ENCODE results near the gene DCDC1. TPM values are rescaled to one million over a fixed set of nuclear protein-coding genes. Genes with fewer than 3 reads are reported as not detected.

DCDC1 gene
- total RNA-seq, 2 donors from 2014 or later = 0.42 TPM; not detected in 1

DNA sequence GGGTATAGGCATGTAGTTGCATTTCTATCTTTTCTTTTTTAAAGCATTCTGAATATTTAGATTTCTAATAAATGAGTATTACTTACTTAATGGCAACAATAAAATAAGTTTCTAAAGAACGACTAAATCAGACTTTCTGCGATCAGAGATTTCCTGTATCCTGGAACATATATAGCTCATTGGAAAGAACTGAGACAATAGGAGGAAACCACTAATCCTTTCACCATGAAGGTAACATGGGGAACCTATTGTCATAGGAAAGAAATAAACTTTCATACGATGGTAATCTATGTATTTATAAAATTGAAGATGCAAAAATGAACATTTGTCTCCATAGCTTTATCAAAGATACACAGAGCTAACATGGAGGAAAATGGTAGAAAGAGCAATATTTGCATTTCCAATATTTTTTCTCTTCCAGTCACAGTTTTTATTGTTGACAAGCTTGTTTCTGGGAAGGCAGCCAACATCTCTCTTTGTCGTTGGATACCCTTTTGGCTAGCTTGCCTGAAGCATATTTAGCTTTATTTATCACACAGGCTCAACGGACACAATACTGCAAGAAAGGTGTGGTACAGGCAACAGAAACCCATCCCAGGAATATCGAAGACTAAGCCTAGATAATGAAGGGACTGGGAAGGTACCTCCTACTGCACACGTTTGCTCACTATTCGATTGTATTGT is 490.1 kb downstream of the DCDC1 start:
- H3K9me3 Mint-ChIP-seq = no peaks in the 10 kb centered on the region

DNA sequence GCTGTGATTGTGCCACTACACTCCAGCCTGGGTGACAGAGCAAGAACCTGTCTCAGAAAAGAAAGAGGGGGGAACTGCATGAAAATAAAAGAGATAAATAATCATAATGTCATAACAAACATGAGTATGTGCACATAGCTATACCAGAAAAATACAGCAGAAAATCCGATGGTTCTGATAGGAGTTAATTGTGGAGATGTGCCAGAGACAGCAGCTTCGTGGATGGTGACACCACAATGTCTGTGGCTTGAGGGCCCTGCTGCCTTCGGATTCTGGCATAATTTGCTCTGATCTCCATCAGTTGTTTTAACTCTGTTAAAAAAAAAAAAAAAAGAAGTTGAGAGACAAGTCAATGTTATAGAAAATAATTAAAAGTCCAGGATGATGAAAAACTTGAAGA is 491.1 kb downstream of the DCDC1 start:
- Mint-ChIP-seq H3K27ac (no peak overlapping the region), H3K27me3 (ENCODE audit: low read depth) (no peaks in the 10 kb centered on the region), H3K4me3 (no peak overlapping the region), H3K4me1 (ENCODE audit: low read depth) (no peaks in the 10 kb centered on the region), H3K9me3 (peaks cover 0 to 1% of the 10 kb centered on the region in 2 donors), H3K36me3 (ENCODE audit: insufficient read depth in 2 of 2) (no peaks in the 10 kb centered on the region)
- DNase-seq = no peak
- no peak for ATAC-seq (replicated peaks in 1 of 2)

More for the DNA sequence above, 490.1 kb downstream of the DCDC1 start:
- no peak for DNase-seq
- Mint-ChIP-seq H3K4me1 (ENCODE audit: low read depth) (no peaks in the 10 kb centered on the region), H3K4me3 (no peak overlapping the region), H3K27me3 (ENCODE audit: low read depth) (no peaks in the 10 kb centered on the region), H3K27ac (no peak overlapping the region), H3K36me3 (ENCODE audit: insufficient read depth in 2 of 2) (no peaks in the 10 kb centered on the region)
- ATAC-seq (replicated peaks in 1 of 2) = no peak

DNA sequence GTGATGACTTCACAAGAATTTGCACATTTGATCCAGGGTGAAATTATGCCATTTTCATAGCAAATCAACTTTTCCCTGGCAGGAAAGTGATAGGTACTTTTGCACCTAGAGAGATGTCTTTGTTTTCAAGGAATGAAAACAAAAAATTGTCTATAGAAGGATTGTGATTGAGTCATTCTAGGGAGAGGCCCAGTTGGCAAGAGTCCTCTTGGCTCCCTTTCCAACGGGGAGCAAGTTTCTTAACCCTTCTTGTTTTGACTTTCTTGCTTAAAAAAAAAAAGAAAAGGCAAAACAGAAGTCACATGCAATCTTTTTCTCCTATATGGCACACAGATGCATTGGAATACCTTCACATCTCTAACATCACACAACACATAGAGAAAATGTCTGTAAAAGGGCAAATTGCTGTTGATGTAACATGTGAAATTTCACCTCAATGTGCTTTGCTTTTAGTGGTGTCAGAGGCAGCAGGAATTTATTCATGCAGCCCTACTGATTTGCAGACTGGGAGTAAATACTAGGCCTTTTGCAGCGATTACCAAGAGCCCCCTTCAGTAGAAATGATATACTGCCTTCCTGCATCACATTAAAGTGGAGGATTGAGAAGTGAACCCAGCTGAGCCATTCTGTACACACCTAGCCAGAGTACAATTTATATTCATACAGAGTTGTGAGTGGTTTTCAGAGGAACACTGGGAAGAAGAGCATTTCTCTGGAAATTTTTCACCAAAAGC is 492.7 kb downstream of the DCDC1 start:
- DNase-seq (no peak), ATAC-seq (replicated peaks in 1 of 2) (no peak)
- H3K36me3 Mint-ChIP-seq (ENCODE audit: insufficient read depth in 2 of 2) = no peaks in the 10 kb centered on the region
- H3K4me3 Mint-ChIP-seq = no peak overlapping the region
- H3K27me3 Mint-ChIP-seq (ENCODE audit: low read depth) = no peaks in the 10 kb centered on the region
- no peaks in the 10 kb centered on the region for H3K4me1 Mint-ChIP-seq (ENCODE audit: low read depth)
- H3K9me3 Mint-ChIP-seq = peaks cover 0 to 1% of the 10 kb centered on the region in 2 donors
- no peak overlapping the region for H3K27ac Mint-ChIP-seq

DNA sequence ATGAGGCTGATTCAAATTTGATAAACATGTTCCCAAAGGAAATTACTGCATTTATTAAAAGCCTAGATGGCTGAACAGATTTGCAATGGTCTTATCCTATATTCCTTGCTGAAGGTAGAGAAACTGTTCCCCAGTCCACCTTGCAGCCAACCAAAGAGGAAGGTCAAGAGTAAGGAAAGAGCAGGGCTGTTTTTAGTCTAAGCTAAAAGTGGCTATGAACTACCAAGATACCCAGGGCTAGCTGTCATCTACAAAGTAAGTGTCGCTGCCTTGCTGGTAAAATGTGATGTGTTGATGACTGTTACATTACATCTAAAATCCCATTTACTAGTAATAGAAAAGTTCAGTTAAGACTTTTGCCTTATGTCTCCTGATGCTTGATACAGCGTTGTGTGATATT is 493.3 kb downstream of the DCDC1 start:
- DNase-seq = no peak
- Mint-ChIP-seq H3K4me1 (ENCODE audit: low read depth) (no peaks in the 10 kb centered on the region), H3K4me3 (no peak overlapping the region), H3K9me3 (peaks cover 0 to 1% of the 10 kb centered on the region in 2 donors), H3K27me3 (ENCODE audit: low read depth) (no peaks in the 10 kb centered on the region), H3K36me3 (ENCODE audit: insufficient read depth in 2 of 2) (no peaks in the 10 kb centered on the region), H3K27ac (no peak overlapping the region)
- ATAC-seq (replicated peaks in 1 of 2) = no peak

DNA sequence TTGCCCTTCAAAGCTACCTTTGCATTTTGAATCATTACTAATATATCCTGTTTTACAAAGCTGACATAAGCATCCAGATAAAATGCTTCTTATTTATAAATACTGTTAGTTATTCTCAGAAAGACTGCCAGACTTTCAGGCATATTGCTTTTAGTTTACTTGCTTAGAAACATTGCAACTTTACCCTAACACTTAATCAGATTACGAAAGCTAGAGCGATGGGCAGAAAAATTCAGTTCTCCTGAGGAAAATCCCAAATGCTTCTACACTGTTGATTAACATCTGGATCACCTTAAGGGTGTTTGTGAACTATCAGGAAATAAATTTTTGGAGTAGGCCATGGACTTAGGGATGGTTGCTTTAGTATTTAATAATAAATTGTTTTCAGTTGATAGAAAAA is 493.7 kb downstream of the DCDC1 start:
- no peak for ATAC-seq (replicated peaks in 1 of 2)
- Mint-ChIP-seq H3K27ac (no peak overlapping the region), H3K36me3 (ENCODE audit: insufficient read depth in 2 of 2) (no peaks in the 10 kb centered on the region), H3K4me1 (ENCODE audit: low read depth) (no peaks in the 10 kb centered on the region), H3K27me3 (ENCODE audit: low read depth) (no peaks in the 10 kb centered on the region), H3K4me3 (no peak overlapping the region), H3K9me3 (peaks cover 0 to 1% of the 10 kb centered on the region in 2 donors)
- DNase-seq = no peak

DNA sequence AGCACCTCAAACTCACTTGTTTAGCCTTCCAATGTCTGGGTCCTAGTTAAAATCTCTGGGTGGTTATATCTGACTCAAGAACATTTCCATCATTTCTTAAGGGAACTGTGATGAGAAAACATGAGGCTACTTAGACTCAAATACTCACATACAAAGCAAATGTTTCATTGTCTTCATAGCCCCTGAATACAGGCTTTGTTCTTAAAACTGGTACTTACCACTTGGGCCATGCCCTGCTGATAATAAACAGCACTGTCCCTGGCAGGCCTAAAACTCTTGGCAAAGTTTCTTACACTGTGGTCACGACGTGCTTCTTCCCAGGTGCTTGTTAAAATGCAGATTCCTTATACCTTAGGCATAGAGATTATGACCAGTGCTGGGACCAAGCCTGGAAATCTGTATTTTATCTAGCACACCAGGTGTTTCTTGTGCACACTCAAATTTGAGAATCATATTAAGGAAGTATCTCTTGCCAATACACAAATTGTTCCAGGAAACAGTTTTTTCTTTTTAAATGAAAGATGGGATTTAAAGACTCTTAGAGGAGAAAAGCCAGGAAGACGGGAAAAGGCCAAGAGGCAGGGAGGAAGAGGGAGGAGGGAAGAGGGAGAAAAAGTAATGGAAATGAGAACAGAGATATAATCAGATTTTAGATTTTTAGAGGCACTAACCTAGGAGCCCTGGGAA is 495.5 kb downstream of the DCDC1 start:
- no peaks in the 10 kb centered on the region for H3K27me3 Mint-ChIP-seq (ENCODE audit: low read depth)
- no peak overlapping the region for H3K4me3 Mint-ChIP-seq
- ATAC-seq (replicated peaks in 1 of 2) (no peak), DNase-seq (no peak)
- peaks cover 0 to 1% of the 10 kb centered on the region in 2 donors for H3K9me3 Mint-ChIP-seq
- H3K4me1 Mint-ChIP-seq (ENCODE audit: low read depth) = no peaks in the 10 kb centered on the region
- no peaks in the 10 kb centered on the region for H3K36me3 Mint-ChIP-seq (ENCODE audit: insufficient read depth in 2 of 2)
- H3K27ac Mint-ChIP-seq = no peak overlapping the region

DNA sequence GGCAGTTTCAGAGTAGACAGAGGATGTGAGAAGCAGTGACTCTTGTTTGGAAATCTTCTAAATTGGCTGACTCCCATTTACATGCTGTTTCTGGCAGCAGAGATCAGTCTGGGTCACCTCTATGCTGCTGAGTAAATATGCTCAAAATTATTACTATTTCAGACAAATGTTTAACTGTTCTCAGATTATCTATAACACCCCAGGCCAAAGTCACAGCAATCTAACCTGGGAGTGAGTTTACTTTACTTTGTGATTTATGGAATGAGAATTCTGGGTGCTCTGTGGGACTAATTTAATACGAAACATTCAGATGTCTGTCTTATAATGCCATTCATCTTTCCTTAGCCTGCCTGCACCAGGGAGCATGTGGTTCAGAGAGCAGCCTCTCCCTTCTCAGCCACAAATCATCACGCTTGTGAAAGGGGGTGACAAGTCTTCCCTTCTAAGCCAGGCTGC is 500.9 kb downstream of the DCDC1 start:
- H3K27ac Mint-ChIP-seq = no peak overlapping the region
- H3K36me3 Mint-ChIP-seq (ENCODE audit: insufficient read depth in 2 of 2) = no peaks in the 10 kb centered on the region
- H3K9me3 Mint-ChIP-seq = no peaks in the 10 kb centered on the region
- ATAC-seq (replicated peaks in 1 of 2) (no peak), DNase-seq (no peak)
- no peaks in the 10 kb centered on the region for H3K4me1 Mint-ChIP-seq (ENCODE audit: low read depth)
- no peak overlapping the region for H3K4me3 Mint-ChIP-seq
- no peaks in the 10 kb centered on the region for H3K27me3 Mint-ChIP-seq (ENCODE audit: low read depth)

DNA sequence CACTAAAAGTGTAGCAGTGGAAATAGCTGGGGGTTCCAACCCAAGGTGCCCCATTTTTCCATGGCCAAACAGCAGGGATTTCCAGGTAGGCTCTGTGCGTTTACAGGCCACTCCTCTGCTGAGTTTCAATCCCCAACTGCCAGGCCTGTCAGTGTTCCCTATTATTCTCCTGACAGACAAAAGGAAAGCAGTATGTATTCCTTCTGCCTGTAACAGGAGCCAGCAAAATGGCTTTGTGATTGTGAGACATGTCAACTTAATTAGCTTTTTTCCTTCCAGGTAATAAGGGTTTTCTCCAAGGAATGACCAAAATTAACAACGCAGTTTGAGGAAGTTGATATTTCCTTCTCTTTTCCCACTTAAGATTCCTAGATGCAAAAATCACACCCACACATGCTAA is 506.3 kb downstream of the DCDC1 start:
- H3K4me3 Mint-ChIP-seq = no peak overlapping the region
- H3K4me1 Mint-ChIP-seq (ENCODE audit: low read depth) = no peaks in the 10 kb centered on the region
- ATAC-seq (replicated peaks in 1 of 2) (no peak), DNase-seq (no peak)
- H3K27me3 Mint-ChIP-seq (ENCODE audit: low read depth) = no peaks in the 10 kb centered on the region
- H3K27ac Mint-ChIP-seq = no peak overlapping the region
- no peaks in the 10 kb centered on the region for H3K9me3 Mint-ChIP-seq
- H3K36me3 Mint-ChIP-seq (ENCODE audit: insufficient read depth in 2 of 2) = no peaks in the 10 kb centered on the region

DNA sequence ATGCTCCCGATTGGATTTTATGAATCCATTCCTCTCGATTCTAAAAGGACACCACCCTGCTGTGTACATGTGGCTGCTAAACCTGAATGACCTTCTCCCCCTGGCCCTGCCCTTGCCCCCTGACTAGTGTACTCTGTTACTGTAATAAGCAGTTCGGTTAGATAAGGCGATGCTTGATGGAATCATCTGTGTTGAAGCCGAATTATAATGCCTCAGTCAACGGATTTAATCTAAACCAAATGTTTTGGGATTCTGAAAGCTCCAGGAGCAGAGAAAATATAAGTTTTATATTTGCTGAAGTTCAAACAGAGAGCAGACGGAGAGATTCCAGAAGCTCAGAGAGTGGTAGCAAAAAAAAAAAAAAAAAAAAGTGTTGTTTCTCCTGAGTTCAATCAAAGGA is 508.0 kb downstream of the DCDC1 start:
- H3K27ac Mint-ChIP-seq = no peak overlapping the region
- H3K4me3 Mint-ChIP-seq = no peak overlapping the region
- no peaks in the 10 kb centered on the region for H3K36me3 Mint-ChIP-seq (ENCODE audit: insufficient read depth in 2 of 2)
- H3K9me3 Mint-ChIP-seq = no peaks in the 10 kb centered on the region
- H3K27me3 Mint-ChIP-seq (ENCODE audit: low read depth) = no peaks in the 10 kb centered on the region
- no peak for ATAC-seq (replicated peaks in 1 of 2)
- H3K4me1 Mint-ChIP-seq (ENCODE audit: low read depth) = no peaks in the 10 kb centered on the region
- no peak for DNase-seq

DNA sequence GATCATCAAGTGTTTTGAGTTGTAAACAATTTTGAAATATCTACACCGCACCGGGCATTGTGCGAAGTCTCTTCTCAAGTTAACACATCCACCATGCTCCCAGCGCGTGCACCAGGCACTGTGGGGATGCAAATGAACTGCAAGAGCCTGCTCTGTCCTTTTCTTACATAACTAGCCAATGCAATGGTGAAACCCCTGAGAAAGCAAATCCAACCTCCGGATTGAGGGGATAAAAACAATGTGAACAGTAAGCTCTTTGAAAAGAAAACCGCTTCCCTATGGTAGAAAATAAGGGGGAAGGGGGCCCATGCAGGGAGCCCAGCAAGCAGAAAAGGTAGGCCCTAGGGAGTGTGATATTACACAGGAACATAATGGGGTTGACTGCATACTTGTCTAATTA is 508.5 kb downstream of the DCDC1 start:
- no peak for ATAC-seq (replicated peaks in 1 of 2)
- Mint-ChIP-seq H3K36me3 (ENCODE audit: insufficient read depth in 2 of 2) (no peaks in the 10 kb centered on the region), H3K27ac (no peak overlapping the region), H3K27me3 (ENCODE audit: low read depth) (no peaks in the 10 kb centered on the region), H3K4me1 (ENCODE audit: low read depth) (no peaks in the 10 kb centered on the region), H3K9me3 (no peaks in the 10 kb centered on the region), H3K4me3 (no peak overlapping the region)
- DNase-seq = no peak

DNA sequence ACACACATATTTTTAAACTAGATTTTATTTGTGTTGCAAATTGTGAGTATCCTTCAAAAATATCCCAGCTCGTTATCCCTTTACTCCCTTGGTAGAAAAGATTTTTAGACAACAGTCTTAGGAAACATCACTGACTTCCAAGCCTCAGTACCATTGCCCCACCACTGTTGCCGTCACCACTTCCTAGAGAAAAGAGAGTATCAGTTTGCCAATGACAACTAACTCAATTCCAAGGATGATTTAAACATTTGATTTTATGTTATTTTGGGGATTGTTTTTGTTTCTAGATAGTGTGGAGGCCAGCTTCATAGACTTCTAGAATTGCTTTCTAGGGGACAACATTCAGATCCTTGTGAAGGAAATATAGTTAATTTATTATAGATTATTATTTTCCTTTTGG is 509.4 kb downstream of the DCDC1 start:
- Mint-ChIP-seq H3K36me3 (ENCODE audit: insufficient read depth in 2 of 2) (no peaks in the 10 kb centered on the region), H3K4me3 (no peak overlapping the region), H3K27me3 (ENCODE audit: low read depth) (no peaks in the 10 kb centered on the region), H3K4me1 (ENCODE audit: low read depth) (no peaks in the 10 kb centered on the region), H3K27ac (no peak overlapping the region), H3K9me3 (no peaks in the 10 kb centered on the region)
- no peak for ATAC-seq (replicated peaks in 1 of 2)
- DNase-seq = no peak

DNA sequence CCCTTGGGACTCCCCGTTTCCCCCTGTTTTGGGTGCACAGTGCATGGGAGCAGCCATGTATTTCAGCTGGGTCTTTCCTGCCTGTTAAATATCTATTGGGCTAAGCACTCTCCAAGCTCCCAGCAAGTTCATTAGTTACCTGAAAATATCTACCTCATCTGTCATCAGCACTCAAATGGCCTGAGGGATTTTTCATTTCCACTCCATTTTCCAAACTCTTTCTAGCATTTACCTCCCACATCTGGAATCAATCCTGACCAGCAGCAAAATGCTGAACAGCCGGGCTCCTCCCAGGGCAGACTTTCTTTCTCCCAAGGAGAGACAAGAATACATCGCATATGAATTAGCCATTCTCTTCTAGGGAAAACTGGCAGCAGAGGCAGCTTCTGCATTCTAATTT is 509.9 kb downstream of the DCDC1 start:
- Mint-ChIP-seq H3K9me3 (no peaks in the 10 kb centered on the region), H3K27ac (no peak overlapping the region), H3K36me3 (ENCODE audit: insufficient read depth in 2 of 2) (no peaks in the 10 kb centered on the region), H3K4me3 (no peak overlapping the region), H3K27me3 (ENCODE audit: low read depth) (no peaks in the 10 kb centered on the region), H3K4me1 (ENCODE audit: low read depth) (no peaks in the 10 kb centered on the region)
- ATAC-seq (replicated peaks in 1 of 2) = no peak
- no peak for DNase-seq

DNA sequence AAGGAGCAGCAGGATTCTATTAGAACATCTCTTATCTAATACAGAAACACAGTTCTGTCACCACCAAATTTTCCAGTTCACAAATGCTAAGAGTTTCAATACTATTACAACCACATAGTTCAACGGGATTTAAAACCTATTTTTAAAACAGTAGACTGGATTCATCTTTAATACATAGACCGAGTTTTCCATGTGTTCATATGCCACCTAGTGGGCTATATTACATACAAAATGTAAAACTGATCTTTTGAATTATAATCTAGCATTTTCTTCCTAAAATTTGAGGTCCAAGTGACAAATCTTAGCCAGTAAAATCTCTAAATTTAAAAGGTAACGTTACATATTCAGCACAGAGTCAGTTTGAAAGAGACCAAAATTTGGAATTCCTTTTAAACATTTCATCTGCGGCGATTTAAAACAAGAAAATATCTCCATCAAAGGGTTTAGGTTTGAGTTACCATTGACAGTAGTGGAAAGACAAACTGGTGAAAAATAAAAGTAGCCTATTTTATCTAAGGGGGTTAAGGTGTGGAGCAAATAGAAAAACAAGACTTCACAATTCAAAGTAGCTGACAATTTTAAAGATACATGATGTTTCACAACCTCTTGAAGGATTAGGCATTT is 514.0 kb downstream of the DCDC1 start:
- no peaks in the 10 kb centered on the region for H3K27me3 Mint-ChIP-seq (ENCODE audit: low read depth)
- DNase-seq (no peak), ATAC-seq (replicated peaks in 1 of 2) (no peak)
- no peaks in the 10 kb centered on the region for H3K9me3 Mint-ChIP-seq
- H3K36me3 Mint-ChIP-seq (ENCODE audit: insufficient read depth in 2 of 2) = no peaks in the 10 kb centered on the region
- no peak overlapping the region for H3K4me3 Mint-ChIP-seq
- no peak overlapping the region for H3K27ac Mint-ChIP-seq
- H3K4me1 Mint-ChIP-seq (ENCODE audit: low read depth) = no peaks in the 10 kb centered on the region
